GM12892 (cell line): ENCODE measurements around the gene SEMA3F.

Source experiments
- POLR2A ChIP-seq: IDR thresholded peaks from 2 replicates; pipeline ENCODE4 v1.6.1; 2011; ENCODE audit warnings: low read depth, low read length, control low read depth
- POLR2AphosphoS5 ChIP-seq: IDR thresholded peaks from 2 replicates; pipeline ENCODE4 v1.6.1; 2011; ENCODE audit warnings: low read depth, low read length, control low read depth
- TAF1 ChIP-seq: IDR thresholded peaks from 2 replicates; pipeline ENCODE4 v1.6.1; 2011; ENCODE audit warnings: low read depth, mild to moderate bottlenecking, control low read depth, low read length, borderline replicate concordance

- TF ChIP-seq POLR2A (no peak), TAF1 (no peak), POLR2AphosphoS5 (no peak)
Measured at GRCh38 chr3:50146316-50146901, 8.7 kb upstream of the SEMA3F start.
